SKM-1 treated with dmso at 0.1 percent for 144 hours (cell line): ENCODE results near the gene MDN1.
"Not testable (repeated sequence)": the region's sequence is repeated elsewhere in the genome, so short reads cannot be mapped to it uniquely, and the experiment has no call there.

Experiments
- DNase-seq: peaks from one replicate; lab custom pipeline; 2025; ENCODE audit not compliant: unreplicated experiment; lab: John Stamatoyannopoulos, UW

The MDN1 gene

GRCh38 chr6:89817481-89817880 lies 2.1 kb downstream of the MDN1 start:
- DNase-seq = no peak

GRCh38 chr6:89813422-89813821 lies 6.2 kb downstream of the MDN1 start:
- not testable (repeated sequence) for DNase-seq

- no peak for DNase-seq
These were observed 12.0 kb downstream of the MDN1 start for GRCh38 chr6:89807581-89807980.

- no peak for DNase-seq
These were observed 13.7 kb downstream of the MDN1 start for GRCh38 chr6:89805814-89806371.

GRCh38 chr6:89803271-89803670 lies 16.3 kb downstream of the MDN1 start:
- no peak for DNase-seq

- DNase-seq = no peak
These were observed 19.8 kb downstream of the MDN1 start for GRCh38 chr6:89799756-89800155.

GRCh38 chr6:89799096-89799495 lies 20.5 kb downstream of the MDN1 start:
- DNase-seq = no peak

GRCh38 chr6:89797317-89797716 lies 22.3 kb downstream of the MDN1 start:
- DNase-seq = no peak

GRCh38 chr6:89794324-89794723 lies 25.3 kb downstream of the MDN1 start:
- DNase-seq = no peak

- no peak for DNase-seq
These were observed 26.0 kb downstream of the MDN1 start for GRCh38 chr6:89793586-89793985.

GRCh38 chr6:89792881-89793280 lies 26.7 kb downstream of the MDN1 start:
- peak; percentile 73 for DNase-seq

- DNase-seq = no peak
These were observed 29.2 kb downstream of the MDN1 start for GRCh38 chr6:89790403-89790802.

- DNase-seq = no peak
These were observed 29.6 kb downstream of the MDN1 start for GRCh38 chr6:89789980-89790379.

GRCh38 chr6:89787660-89788328 lies 31.8 kb downstream of the MDN1 start:
- no peak for DNase-seq

GRCh38 chr6:89786970-89787369 lies 32.6 kb downstream of the MDN1 start:
- DNase-seq = no peak

- DNase-seq = no peak
These were observed 34.8 kb downstream of the MDN1 start for GRCh38 chr6:89784838-89785237.

- DNase-seq = not testable (repeated sequence)
These were observed 36.3 kb downstream of the MDN1 start for GRCh38 chr6:89783293-89783692.

- no peak for DNase-seq
These were observed 37.4 kb downstream of the MDN1 start for GRCh38 chr6:89782222-89782621.

GRCh38 chr6:89781070-89782034 lies 38.2 kb downstream of the MDN1 start:
- no peak for DNase-seq

GRCh38 chr6:89777455-89777854 lies 42.1 kb downstream of the MDN1 start:
- no peak for DNase-seq

GRCh38 chr6:89776583-89777233 lies 42.9 kb downstream of the MDN1 start:
- no peak for DNase-seq
